GM19025 (cell line): Measurements from ENCODE around the gene LACC1.

Experiments used
- ATAC-seq: cut with Tn5 transposase; IDR thresholded peaks from one replicate; pipeline ENCODE4 v1.9.1; 2021; ENCODE audit warnings: mild to moderate bottlenecking, low read depth, moderate library complexity; ENCODE audit not compliant: unreplicated experiment

LACC1 gene

DNA sequence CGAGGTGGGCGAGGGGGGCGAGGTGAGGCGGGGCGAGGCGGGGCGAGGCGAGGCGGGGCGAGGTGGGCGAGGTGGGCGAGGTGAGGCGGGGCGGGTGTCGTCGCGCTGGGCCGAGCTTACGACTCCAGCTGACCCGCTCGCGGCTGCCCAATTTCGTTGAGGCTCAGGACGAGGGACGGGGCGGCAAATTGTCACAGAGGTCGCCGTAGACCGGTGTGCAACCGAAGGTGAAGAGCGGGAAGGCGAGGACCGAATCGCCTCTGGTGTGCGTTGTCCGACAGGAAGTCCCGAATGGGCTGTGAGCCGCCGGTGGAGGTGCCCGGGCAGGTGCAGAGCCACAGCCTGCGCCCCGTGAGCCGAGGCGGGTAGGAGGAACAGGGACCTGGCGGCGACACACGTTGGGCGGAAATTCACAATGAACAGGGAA is at the start of gene LACC1:
LACC1 (plus strand) TSS at position 150 of the 427 bp plus-strand sequence. CDS start 1,082 bp downstream, outside the sequence.
- ATAC-seq, result peak; percentile 17

DNA sequence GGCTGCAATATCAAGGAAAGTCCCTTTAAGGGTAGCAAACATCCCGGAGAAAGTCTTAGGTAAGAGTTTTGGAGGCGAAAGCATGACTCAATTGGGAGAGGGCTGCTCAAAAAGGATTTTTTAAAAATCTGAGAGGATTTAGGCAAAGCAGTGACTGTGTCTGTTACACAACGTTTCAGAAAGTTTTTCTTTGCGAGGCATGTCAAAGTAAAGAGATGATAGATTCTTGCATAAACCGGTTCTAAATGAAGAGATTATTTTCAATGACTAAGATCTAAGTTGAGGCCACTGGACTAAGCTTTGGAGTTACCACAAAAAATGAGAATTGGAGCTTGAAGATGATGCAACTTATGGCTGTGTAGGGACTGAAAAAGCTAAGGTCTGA is 49.2 kb upstream of the LACC1 start:
- ATAC-seq, result no peak

GRCh38 chr13:43831088-43831487 is 48.6 kb upstream of the LACC1 start:
- no peak for ATAC-seq

DNA sequence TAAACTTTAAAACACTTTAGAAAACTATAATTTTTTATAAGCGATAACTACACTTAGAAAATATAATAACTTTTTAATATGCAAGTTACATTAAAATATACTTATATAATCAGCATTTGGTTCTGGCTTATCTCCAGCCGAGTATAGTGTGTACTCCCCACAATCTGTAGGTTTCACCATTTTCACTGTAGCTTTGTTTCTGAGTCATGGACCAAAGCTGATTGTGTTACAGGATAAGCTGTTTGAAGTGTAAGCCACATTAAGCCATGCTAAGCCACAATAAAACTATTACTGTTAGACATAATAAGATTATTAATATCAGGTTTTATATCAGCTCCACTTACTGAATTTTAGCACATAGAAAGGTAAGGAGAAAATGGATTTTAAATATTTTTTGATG is 44.0 kb upstream of the LACC1 start:
- ATAC-seq, result no peak

DNA sequence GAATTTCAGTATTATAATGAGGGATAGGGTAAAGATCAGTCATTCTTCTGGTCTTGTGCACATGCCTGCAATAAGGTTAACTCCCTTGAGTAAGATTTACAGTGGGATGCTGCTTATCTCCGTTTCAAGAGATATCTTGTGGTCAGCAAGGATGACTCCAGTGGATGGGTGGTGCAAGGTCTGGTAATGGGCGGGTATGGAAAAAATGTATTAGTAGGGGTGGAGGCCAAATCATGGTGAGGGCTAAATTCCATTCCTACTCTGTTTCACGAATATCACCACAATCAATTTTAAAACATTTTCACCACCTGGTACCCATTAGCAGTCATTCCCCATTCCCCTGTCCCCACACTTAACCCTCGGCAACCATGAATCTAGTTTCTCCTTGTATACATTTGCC is 40.8 kb upstream of the LACC1 start:
- ATAC-seq, result no peak

DNA sequence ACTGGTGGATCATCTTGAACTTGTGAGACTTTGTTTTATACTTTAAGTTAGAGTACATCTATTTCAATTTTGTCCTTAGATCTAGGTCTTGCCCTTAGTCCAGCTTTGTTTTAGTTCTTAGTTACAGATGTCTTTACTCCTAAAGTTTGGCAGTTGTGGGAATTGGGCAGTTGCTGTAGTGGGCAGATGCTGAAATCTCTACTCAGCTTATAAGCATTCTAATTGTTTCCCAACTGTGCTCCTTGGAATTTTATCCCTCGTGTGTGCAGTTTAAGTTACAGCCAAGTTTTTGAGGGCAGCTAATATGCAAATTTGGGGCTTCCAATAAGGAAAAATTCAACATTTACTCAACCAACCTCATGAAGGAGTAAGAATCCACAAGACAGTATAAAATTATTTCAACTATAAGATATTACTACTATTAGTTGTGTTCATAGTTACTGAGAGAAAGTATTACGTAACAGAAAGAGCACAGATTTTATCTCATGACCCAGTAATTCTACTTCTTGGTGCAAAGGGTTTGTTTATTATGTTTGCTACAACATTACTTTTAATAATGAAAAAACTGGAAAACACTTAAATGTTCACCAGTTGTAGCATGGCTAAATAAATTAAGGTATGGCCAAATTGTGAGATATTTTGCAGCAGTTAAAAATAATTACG is 33.1 kb upstream of the LACC1 start:
- ATAC-seq, result no peak

- no peak for ATAC-seq
Observed at GRCh38 chr13:43848001-43848649, 31.6 kb upstream of the LACC1 start.

GRCh38 chr13:43850873-43851272 is 28.8 kb upstream of the LACC1 start:
- ATAC-seq, result no peak

DNA sequence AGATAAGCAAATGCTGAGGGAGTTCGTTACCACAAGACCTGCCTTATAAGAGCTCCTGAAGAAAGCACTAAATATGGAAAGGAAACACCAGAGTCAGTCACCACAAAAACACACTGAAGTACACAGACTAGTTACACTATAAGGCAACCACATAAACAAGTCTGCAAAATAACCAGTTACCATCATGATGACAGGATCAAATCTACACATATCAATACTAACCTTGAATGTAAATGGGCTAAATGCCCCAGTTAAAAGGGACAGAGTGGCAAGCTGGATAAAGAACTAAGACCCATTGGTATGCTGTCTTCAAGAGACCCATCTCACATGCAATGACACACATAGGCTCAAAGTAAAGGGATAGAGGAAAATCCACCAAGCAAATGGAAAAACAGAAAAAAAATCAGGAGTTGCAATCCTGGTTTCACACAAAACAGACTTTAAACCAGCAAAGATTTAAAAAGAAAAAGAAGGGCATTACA is 26.7 kb upstream of the LACC1 start:
- no peak for ATAC-seq

DNA sequence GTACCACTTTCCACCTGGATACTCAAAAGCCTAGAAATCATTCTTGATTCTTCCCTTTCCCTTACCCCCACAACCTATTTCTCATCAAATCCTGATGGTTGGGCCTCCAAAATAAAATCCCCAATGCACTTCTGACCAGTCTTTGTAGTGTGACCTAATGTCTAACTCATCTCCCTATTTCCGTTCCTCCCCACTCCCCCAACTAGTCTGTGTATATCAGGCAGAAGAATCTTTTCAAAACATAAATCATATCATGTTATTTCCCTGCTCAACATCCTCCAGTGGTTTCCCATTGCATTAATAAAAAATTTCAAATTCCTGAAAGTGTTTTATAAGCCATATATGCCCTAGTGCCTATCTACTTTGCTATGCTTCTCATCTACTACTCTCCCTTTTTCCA is 17.8 kb upstream of the LACC1 start:
- no peak for ATAC-seq

GRCh38 chr13:43864921-43865320 is 14.8 kb upstream of the LACC1 start:
- ATAC-seq, result no peak

DNA sequence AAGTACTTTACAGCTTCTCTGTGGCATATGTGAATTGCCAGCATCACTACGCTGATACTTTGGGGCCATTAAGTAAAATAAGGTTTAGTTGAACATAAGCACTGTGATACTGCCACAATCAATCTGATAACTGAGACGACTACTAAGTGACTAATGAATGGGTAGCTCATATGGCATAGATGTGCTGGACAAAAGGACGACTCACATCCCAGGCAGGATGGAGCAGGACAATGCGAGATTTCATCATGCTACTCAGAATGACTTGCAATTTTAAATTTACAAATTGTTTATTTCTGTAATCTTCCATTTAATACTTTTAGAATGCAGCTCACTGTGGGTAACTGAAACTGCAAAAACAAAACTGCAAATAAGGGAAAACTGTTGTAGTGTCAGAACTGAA is 13.8 kb upstream of the LACC1 start:
- no peak for ATAC-seq

- ATAC-seq, result no peak
Observed at GRCh38 chr13:43872181-43872580, 7.5 kb upstream of the LACC1 start.

GRCh38 chr13:43874504-43875092 is 5.1 kb upstream of the LACC1 start:
- ATAC-seq, result no peak

GRCh38 chr13:43876366-43876765 is 3.3 kb upstream of the LACC1 start:
- ATAC-seq, result no peak

DNA sequence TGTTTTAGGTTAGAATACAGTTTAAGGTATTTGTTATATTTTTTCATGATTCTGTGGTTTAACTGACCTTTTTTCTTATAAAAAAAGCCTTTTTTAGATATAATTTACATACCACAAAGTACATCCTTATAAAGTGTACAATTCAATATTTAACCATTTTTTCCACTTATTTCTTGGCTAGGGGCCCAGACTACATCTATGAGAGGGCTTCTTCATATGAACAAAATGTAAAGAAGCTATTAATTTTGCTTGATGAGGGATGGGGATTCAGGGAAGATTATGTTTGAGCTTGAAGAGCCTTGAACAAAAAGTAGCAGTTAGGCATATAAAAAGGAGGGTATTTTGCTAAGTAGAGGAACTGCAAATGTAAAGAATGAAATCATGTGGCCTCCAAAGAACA is 2.4 kb upstream of the LACC1 start:
- no peak for ATAC-seq

GRCh38 chr13:43877766-43878165 is 1.9 kb upstream of the LACC1 start:
- ATAC-seq, result no peak

DNA sequence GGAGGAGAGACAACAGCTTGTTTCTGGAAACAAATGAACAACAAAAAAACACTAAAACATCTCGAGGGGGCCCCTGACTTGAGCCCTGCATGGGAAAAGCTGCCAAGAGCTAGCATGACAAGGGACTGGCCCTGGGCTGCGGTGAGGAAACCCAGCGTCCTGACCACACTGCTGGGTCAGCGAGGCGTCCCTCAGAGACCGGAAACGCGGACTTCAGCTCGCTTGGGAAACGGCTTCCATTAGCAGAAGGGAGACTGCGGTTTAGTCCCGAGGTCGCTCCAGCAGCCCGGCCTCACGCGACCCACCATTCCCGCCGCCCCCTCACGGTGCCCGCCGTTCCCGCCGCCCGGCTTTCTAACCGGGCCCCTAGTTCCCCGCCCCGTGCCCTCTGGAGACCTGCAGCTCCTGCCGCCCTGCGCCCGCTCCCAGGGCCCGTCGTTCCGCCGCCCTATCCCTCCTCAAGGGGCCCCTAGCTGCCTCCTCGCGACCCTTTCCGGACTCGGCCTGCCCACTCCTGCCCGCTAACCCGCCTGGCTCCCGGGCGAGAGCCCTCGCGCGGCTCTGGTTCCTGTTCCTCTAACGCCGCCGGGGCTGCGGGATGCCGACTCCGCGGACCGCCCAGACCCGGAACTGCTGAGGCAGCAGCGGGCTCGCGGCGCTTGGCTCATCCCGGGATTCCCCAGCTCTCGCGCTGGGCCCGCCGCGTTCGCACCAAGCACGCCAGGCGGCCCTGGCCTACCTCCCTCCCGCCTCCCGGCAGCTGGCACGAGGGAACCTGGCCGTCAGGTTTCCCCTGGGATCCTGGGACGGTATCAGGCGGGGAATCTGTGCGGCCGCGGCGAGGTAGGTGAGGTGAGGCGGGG is 581 bp upstream of the LACC1 start, which contains the start of gene CCDC122:
CCDC122 (minus strand) TSS at position 849 of the 863 bp plus-strand sequence. CDS start 10,364 bp downstream, outside the sequence.
- ATAC-seq, result peak; percentile 86

- no peak for ATAC-seq
Observed at GRCh38 chr13:43880214-43880855, 631 bp downstream of the LACC1 start.

DNA sequence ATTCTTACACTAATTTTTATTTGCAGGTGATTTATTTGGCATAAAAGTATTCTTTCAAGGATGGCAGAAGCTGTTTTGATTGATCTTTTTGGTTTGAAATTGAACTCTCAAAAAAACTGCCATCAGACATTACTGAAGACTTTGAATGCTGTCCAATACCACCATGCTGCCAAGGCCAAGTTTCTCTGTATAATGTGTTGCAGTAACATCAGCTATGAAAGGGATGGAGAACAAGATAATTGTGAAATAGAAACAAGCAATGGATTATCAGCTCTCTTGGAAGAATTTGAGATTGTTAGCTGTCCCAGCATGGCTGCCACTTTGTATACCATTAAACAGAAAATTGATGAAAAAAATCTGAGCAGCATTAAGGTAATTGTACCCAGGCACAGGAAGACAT is 1.2 kb downstream of the LACC1 start:
- ATAC-seq, result no peak
